Keratinocyte (primary cell): ENCODE results near the gene SLC25A10. TPM values are rescaled to one million over a fixed set of nuclear protein-coding genes. Genes with fewer than 3 reads are reported as not detected.

Experiments used
- DNase-seq: peaks from one replicate; pipeline ENCODE4 v3.0.0-alpha.2; 2011; ENCODE audit warnings: low read depth, missing footprints, low spot score
- FAIRE-seq: peaks from 2 replicates; lab custom pipeline; 2011; peaks lifted over from hg19 to GRCh38; lab: Jason Lieb, UNC
- H2AFZ ChIP-seq: 2 replicates; pipeline ENCODE4 v1.6.0; 2012; ENCODE audit warnings: low read length, control low read depth, inconsistent platforms; ENCODE audit not compliant: control insufficient read depth
- H3K27ac ChIP-seq: 2 replicates; pipeline ENCODE4 v1.5.1; 2011; ENCODE audit warnings: low read length; ENCODE audit not compliant: control insufficient read depth, insufficient read depth
- H3K27me3 ChIP-seq: 3 replicates; pipeline ENCODE4 v1.6.0; 2011; ENCODE audit warnings: low read length; ENCODE audit not compliant: control insufficient read depth, insufficient read depth; ENCODE audit errors: extremely low read depth
- H3K36me3 ChIP-seq, 2 experiments: 2 replicates in 1 of 2; 3 replicates in 1 of 2; pipeline ENCODE4 v1.5.1; 2011; ENCODE audit warnings: low read length in 2 of 2, mild to moderate bottlenecking in 1 of 2; ENCODE audit not compliant: control insufficient read depth in 2 of 2, insufficient read depth in 2 of 2; ENCODE audit errors: extremely low read depth in 1 of 2
- H3K4me1 ChIP-seq: 3 replicates; pipeline ENCODE4 v1.5.1; 2011; ENCODE audit warnings: low read length; ENCODE audit not compliant: control insufficient read depth, insufficient read depth; ENCODE audit errors: extremely low read depth
- H3K4me2 ChIP-seq: 3 replicates; pipeline ENCODE4 v1.6.0; 2011; ENCODE audit warnings: low read depth, low read length; ENCODE audit not compliant: control insufficient read depth, insufficient read depth; ENCODE audit errors: extremely low read depth
- H3K4me3 ChIP-seq, 3 experiments: fragments of 200-600 bp in 1 of 3; sonication (generic) in 1 of 3; 2 replicates in 2 of 3; 3 replicates in 1 of 3; pipeline ENCODE4 v1.5.1; 2011 to 2016; ENCODE audit warnings: low read length in 3 of 3, mild to moderate bottlenecking in 3 of 3, control low read depth in 2 of 3, inconsistent platforms in 1 of 3, low read depth in 1 of 3, mixed read lengths in 1 of 3, mixed run types in 1 of 3, moderate library complexity in 1 of 3; ENCODE audit not compliant: control insufficient read depth in 2 of 3, insufficient read depth in 2 of 3; ENCODE audit errors: extremely low read depth in 1 of 3
- H3K79me2 ChIP-seq: 2 replicates; pipeline ENCODE4 v1.6.0; 2012; ENCODE audit warnings: low read length; ENCODE audit not compliant: control insufficient read depth, insufficient read depth
- H3K9ac ChIP-seq: 3 replicates; pipeline ENCODE4 v1.6.0; 2011; ENCODE audit warnings: low read length; ENCODE audit not compliant: control insufficient read depth, insufficient read depth; ENCODE audit errors: extremely low read depth
- H3K9me1 ChIP-seq: 3 replicates; pipeline ENCODE4 v1.6.0; 2011; ENCODE audit warnings: low read length; ENCODE audit not compliant: control insufficient read depth, insufficient read depth; ENCODE audit errors: extremely low read depth
- H3K9me3 ChIP-seq: 2 replicates; pipeline ENCODE4 v1.5.1; 2012; ENCODE audit warnings: low read depth, low read length; ENCODE audit not compliant: control insufficient read depth
- H4K20me1 ChIP-seq: 3 replicates; pipeline ENCODE4 v1.6.0; 2011; ENCODE audit warnings: low read length; ENCODE audit not compliant: control insufficient read depth, insufficient read depth; ENCODE audit errors: extremely low read depth
- CTCF ChIP-seq, 3 experiments: IDR thresholded peaks in 1 of 3; conservative IDR thresholded peaks in 1 of 3; optimal IDR thresholded peaks in 1 of 3; 2 replicates in 2 of 3; 3 replicates in 1 of 3; pipeline versions ENCODE3 to v1.5.1; 2011; ENCODE audit warnings: low read length in 3 of 3, mild to moderate bottlenecking in 3 of 3, moderate library complexity in 2 of 3, control low read depth in 1 of 3, inconsistent platforms in 1 of 3; ENCODE audit not compliant: insufficient read depth in 2 of 3; ENCODE audit errors: extremely low read depth in 1 of 3
- EZH2 ChIP-seq: IDR thresholded peaks from one replicate; pipeline ENCODE4 v1.6.1; 2012; ENCODE audit warnings: inconsistent platforms, mild to moderate bottlenecking, low read length, moderate library complexity
- dilution Hi-C: fragments of 300-500 bp; cut with MboI; formaldehyde crosslinking; loops from one replicate; pipeline ENCODE4 v1.7.0; 2020; ENCODE audit warnings: low sequenced_read_pairs; ENCODE audit not compliant: extremely low pct_ligation_motif_present
- polyA plus RNA-seq, 5 experiments: library from polyadenylated mRNA; depleted of rRNA in 3 of 5; stranded (reverse) in 3 of 5; stranded (forward) in 1 of 5; unstranded in 1 of 5; fragments of >200 nt; gene quantifications; 1 replicate in 1 of 5; 2 replicates in 3 of 5; 3 replicates in 1 of 5; pipeline versions ENCODE4 v1.2.1 to v1.2.3, GENCODE V29; 2011 to 2012; ENCODE audit warnings: missing spikeins in 2 of 5, low read depth in 1 of 5, low replicate concordance in 1 of 5

SLC25A10 gene
- polyA plus RNA-seq, 1 donor (not counting 4 experiments of a cell fraction or from before 2014, with no cell fraction given): 12.7 TPM

GRCh38 chr17:81706232-81706611, 5.9 kb upstream of the SLC25A10 start:
- Histone ChIP-seq H3K4me2 (no peak overlapping the region), H3K4me3 (no peak overlapping the region), H3K79me2 (peaks cover 48% of the 10 kb centered on the region), H3K27ac (no peak overlapping the region), H3K27me3 (no peaks in the 10 kb centered on the region), H3K9me1 (no peaks in the 10 kb centered on the region), H3K9ac (no peak overlapping the region), H3K9me3 (no peaks in the 10 kb centered on the region), H3K36me3 (peaks cover 28 to 46% of the 10 kb centered on the region in 2 experiments), H2AFZ (no peak overlapping the region), H3K4me1 (peaks cover 21% of the 10 kb centered on the region), H4K20me1 (no peaks in the 10 kb centered on the region)
- dilution Hi-C loops: no loop called here
- DNase-seq (no peak), FAIRE-seq (no peak)
- no peak for TF ChIP-seq EZH2
- TF ChIP-seq CTCF (optimal IDR thresholded peaks at IDR 0.05 in 1 of 3, IDR thresholded peaks at IDR 0.05 in 1 of 3, conservative IDR thresholded peaks at IDR 0.05 in 1 of 3; ENCODE audit: extremely low read depth in 1 of 3, insufficient read depth in 2 of 3, low read length in 3 of 3): no peak

GRCh38 chr17:81706757-81707624, 5.1 kb upstream of the SLC25A10 start:
- Histone ChIP-seq H3K79me2 (peaks cover 41% of the 10 kb centered on the region), H3K9ac (no peak overlapping the region), H3K4me1 (peaks cover 17% of the 10 kb centered on the region), H2AFZ (no peak overlapping the region), H3K27me3 (no peaks in the 10 kb centered on the region), H3K4me2 (no peak overlapping the region), H3K9me1 (no peaks in the 10 kb centered on the region), H3K36me3 (peaks cover 25 to 39% of the 10 kb centered on the region in 2 experiments), H3K9me3 (no peaks in the 10 kb centered on the region), H3K27ac (no peak overlapping the region), H3K4me3 (no peak overlapping the region), H4K20me1 (no peaks in the 10 kb centered on the region)
- dilution Hi-C loops: no loop called here
- DNase-seq (no peak), FAIRE-seq (no peak)
- TF ChIP-seq EZH2: no peak
- no peak for TF ChIP-seq CTCF (optimal IDR thresholded peaks at IDR 0.05 in 1 of 3, IDR thresholded peaks at IDR 0.05 in 1 of 3, conservative IDR thresholded peaks at IDR 0.05 in 1 of 3; ENCODE audit: extremely low read depth in 1 of 3, insufficient read depth in 2 of 3, low read length in 3 of 3)
